Renal cortical epithelial cell (primary cell): Measurements from ENCODE around the gene MB21D2. TPM values are rescaled to one million over a fixed set of nuclear protein-coding genes. Genes with fewer than 3 reads are reported as not detected.
"Not testable (repeated sequence)": the region's sequence is repeated elsewhere in the genome, so short reads cannot be mapped to it uniquely, and the experiment has no call there.

Experiments
- DNase-seq: peaks from one replicate; pipeline ENCODE4 v3.0.0-alpha.2; 2011; ENCODE audit warnings: low read depth
- total RNA-seq: library from RNA; depleted of rRNA; stranded (reverse); fragments of >200 nt; gene quantifications from 2 replicates; pipeline ENCODE4 v1.2.3, GENCODE V29; 2014

The MB21D2 gene
- total RNA-seq, 1 donor from 2014 or later = 13.9 TPM

- DNase-seq = no peak
These were observed 55.7 kb downstream of the MB21D2 start for GRCh38 chr3:192861972-192862371.

GRCh38 chr3:192860454-192860853 is 57.2 kb downstream of the MB21D2 start:
- no peak for DNase-seq

GRCh38 chr3:192858849-192859585 is 58.6 kb downstream of the MB21D2 start:
- DNase-seq = no peak

GRCh38 chr3:192857260-192857661 is 60.4 kb downstream of the MB21D2 start:
- no peak for DNase-seq

- DNase-seq = no peak
These were observed 62.2 kb downstream of the MB21D2 start for GRCh38 chr3:192855434-192855833.

- DNase-seq = peak; percentile 99
These were observed 65.8 kb downstream of the MB21D2 start for GRCh38 chr3:192851821-192852372.

- peak; percentile 74 for DNase-seq
These were observed 67.1 kb downstream of the MB21D2 start for GRCh38 chr3:192850451-192850981.

- not testable (repeated sequence) for DNase-seq
These were observed 67.8 kb downstream of the MB21D2 start for GRCh38 chr3:192849821-192850220.

GRCh38 chr3:192848371-192849233 is 69.1 kb downstream of the MB21D2 start:
- DNase-seq = no peak

- DNase-seq = no peak
These were observed 69.7 kb downstream of the MB21D2 start for GRCh38 chr3:192847941-192848340.

- DNase-seq = no peak
These were observed 72.2 kb downstream of the MB21D2 start for GRCh38 chr3:192845526-192845855.

GRCh38 chr3:192844836-192845525 is 72.7 kb downstream of the MB21D2 start:
- no peak for DNase-seq

- DNase-seq = no peak
These were observed 73.2 kb downstream of the MB21D2 start for GRCh38 chr3:192844486-192844765.

- no peak for DNase-seq
These were observed 73.8 kb downstream of the MB21D2 start for GRCh38 chr3:192843723-192844485.

- DNase-seq = no peak
These were observed 74.5 kb downstream of the MB21D2 start for GRCh38 chr3:192843119-192843518.

GRCh38 chr3:192842711-192843110 is 74.9 kb downstream of the MB21D2 start:
- DNase-seq = no peak

GRCh38 chr3:192842138-192842537 is 75.5 kb downstream of the MB21D2 start:
- DNase-seq = no peak

GRCh38 chr3:192841428-192841827 is 76.2 kb downstream of the MB21D2 start:
- DNase-seq = no peak

GRCh38 chr3:192840143-192840836 is 77.4 kb downstream of the MB21D2 start:
- DNase-seq = no peak
